ENCODE results near the gene FBXO8.
A peak's percentile ranks its signal among the peaks of the same experiment; 100 is the strongest.
"Not testable (repeated sequence)": the region's sequence is repeated elsewhere in the genome, so short reads cannot be mapped to it uniquely, and the experiment has no call there.

The FBXO8 gene, protein sequence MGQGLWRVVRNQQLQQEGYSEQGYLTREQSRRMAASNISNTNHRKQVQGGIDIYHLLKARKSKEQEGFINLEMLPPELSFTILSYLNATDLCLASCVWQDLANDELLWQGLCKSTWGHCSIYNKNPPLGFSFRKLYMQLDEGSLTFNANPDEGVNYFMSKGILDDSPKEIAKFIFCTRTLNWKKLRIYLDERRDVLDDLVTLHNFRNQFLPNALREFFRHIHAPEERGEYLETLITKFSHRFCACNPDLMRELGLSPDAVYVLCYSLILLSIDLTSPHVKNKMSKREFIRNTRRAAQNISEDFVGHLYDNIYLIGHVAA
- total RNA-seq = 10.3 to 17.0 reads per million in 2 donors

DNA sequence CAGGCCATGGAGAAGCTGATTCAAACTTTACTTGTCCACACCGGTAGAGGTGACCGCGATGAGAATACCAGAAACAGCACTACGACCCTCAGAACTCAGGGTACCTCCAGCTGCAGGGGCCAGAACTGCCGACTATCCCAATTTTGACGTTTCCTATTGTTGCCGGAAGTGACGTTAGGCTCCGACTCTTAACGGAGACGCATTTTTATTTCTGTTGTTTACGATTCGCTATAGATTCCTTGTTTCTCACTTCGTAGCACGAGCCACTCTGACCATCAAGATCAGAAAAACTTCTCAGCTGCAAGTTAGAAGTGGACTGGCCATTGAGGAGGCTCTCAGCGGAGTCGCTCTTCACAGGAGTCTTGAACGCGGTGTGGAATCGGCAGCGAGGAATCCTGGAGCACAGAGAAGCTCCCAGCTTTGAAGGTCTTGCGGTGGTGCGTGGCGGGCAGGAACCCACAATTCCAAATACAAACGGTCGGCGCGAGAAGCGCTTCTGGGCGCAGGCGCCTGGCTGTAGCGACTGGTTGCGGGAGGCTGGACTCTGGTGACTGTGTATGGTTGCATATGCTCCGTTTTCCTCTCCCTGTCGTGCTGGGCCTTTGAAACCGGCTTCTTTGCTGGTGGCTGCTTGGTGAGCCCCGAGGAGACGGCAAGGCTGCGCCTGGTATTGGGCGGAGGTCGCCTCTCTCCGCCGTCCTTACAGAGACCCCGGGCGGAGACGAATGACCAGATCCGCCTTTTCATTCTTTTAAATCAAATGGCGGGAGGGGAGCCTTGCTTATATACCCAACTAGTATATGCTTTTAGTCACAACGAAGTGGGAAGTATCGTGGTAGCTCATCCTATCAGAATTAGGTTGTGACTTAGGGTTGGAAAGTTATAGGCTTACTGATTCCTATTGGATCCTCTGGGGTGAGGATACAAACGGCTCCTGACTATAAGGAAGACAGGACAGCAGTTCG is at the start of gene FBXO8, which contains the start of gene CEP44:
TSS of gene FBXO8 (minus strand) at position 161 of the 965 bp plus-strand sequence. CDS start 20,575 bp downstream, outside the sequence.
TSS of gene CEP44 (plus strand) at position 405 of the 965 bp plus-strand sequence. CDS start 15,211 bp downstream, outside the sequence.
- DNase-seq = peak; percentile 29 to 85 (median 61)

DNA sequence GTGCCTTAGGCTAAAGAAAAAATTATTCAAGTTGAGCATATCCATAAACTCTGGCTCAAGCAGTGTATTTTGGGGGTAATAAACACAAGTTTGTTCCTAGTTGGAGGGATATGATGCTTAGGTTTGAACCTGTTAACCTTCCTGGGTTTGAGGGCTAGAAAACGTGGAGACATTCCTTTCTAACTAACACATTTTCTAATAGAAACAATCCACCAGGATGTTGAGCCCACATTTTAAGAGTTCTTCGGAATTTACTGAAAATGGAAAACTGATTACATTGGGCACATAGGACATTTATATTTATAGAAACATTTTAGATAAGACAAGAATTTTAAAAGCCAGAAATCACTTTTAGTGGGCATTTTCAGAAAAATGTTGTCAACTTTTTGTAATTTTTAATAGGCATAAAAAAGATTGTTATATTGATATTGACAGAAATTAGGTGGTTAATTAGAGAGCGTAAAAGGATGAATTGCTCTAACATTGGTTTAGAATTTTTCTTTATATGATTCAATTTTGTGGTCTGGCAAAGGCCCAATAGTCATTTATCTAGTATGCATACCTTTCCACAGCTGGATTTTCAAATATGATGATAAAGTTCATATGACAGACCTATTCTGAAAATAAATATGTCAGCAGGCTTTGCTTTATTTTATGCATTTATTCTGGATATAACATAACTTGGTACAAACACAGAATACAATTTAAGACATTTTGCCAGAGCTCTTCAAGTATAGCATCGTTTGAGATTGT is 49.5 kb upstream of the FBXO8 start:
- DNase-seq = no peak

DNA sequence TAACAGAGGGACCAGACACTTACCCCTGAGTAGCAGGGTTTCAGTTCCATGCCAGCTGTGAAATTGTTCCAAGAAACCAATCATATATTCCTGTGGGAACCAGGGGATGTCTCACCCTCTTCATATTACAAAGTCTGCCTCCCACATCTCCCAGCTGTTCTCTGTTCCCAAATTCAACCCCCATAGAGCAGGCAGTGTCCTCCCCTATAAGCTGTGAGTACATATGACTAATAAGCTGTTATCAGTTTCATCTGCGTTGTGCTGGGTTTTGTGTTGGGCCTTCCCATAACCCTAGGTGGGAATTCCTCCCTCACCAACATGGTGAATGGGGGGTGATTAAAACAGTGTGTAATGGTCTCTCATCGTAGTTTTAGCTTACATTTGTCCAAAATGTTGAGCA is 41.3 kb upstream of the FBXO8 start:
- DNase-seq = no peak

DNA sequence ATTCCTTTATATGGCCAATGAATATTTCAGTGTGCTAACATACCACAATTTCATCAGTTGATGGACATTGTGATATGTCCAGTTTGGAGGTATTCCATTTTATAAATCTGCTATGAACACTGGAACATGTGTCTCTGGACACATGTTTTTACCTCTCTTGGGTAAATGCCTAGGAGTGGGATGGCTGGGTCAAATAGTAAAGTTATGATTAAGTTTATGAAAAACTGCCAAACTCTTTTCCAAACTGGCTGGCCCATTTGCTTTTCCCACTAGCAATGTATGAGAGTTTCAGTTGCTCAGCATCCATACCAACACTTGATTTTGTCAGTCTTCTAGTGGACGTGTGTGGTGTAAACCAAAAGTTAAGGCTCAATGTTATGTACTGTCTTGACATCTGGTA is 40.8 kb upstream of the FBXO8 start:
- no peak for DNase-seq

DNA sequence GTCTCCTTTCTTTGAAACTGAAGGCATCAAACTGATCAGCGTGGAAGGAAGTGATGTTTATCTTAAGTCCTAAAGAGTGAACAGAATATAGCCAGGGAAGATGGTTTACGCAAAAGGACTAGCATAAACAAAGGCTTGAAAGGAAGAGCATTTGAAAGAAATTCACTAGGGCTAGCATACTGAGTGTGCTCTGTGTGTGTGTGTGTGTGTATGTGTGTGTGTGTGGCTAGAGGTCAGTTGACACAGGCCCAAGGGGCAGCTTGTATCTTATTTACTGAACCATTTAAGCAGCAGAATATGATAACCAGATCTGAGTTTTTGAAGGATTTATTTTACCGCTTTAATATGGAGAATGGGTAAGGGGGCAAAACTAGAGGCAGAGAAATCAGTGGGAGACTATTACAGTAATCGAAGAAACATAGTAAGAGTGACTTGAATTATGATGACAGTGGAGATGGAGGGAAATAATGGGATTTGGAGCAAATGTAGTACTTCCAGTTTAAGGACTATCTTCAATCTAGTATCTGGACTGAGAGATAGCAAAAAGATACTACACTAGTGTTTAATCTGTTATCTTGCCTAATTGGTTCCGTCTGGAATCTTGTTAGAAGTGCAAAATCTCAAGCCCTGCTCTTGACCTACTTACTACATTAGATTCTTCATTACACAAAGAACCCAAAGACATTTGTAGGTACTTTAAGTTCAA is 37.2 kb upstream of the FBXO8 start:
- DNase-seq = no peak

DNA sequence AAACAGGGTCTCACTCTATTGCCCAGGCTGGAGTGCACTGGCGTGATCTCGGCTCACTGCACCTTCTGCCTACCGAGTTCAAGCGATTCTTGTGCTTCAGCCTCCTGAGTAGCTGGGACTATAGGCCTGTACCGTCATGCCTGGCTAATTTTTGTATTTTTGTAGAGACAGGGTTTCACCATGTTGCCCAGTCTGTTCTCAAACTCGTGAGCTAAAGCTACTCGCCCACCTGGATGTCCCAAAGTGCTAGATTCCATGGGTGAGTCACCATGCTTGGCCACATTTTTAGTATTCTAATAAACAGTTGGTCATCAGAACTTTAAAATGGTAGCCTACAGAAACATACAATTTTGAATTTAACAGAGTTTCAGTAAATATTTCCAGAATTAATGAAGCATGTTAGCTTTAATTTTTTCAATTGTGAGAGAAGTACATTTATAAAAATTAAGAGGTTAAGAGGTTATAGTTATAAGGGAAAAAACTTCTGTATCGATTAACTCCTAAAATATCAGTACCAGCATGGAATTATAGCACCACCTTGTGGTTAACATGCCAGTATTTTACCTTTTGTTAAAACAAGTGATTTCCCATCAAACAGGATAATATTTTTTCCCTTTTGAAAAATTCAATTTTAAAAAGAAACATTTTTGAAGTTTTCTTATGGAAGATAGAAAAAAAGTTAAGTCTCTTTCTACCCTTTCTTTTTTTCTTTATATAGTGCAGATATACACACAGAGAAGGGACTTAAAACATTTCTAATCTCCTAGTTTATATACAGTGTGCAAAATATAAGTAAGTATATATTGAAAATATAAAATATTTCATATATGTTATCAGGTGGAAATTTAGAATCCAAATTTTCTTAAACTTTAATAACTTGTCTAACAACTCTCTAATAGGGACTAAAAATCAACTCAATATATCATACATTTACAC is 35.6 kb upstream of the FBXO8 start:
- peak in 2 of 5 experiments; percentile 2 to 37 for DNase-seq

DNA sequence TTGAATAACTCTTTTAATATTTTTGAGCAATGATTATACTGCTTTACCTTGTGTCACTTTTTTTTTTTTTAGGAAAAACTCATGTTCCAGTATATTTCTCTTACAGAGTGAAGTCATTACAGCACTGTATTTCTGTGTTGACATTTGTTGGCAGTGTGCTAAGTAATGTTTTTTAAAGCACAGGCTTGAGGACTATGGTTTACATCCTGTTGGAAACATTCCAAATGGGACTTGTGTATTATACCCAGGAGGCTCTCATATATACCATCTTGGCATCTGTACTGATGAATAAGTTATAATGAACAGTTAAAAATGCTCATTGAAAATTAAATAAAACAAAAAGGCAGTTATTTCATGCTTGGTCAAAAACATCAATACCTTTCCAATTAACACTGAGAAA is 34.1 kb upstream of the FBXO8 start:
- no peak for DNase-seq

DNA sequence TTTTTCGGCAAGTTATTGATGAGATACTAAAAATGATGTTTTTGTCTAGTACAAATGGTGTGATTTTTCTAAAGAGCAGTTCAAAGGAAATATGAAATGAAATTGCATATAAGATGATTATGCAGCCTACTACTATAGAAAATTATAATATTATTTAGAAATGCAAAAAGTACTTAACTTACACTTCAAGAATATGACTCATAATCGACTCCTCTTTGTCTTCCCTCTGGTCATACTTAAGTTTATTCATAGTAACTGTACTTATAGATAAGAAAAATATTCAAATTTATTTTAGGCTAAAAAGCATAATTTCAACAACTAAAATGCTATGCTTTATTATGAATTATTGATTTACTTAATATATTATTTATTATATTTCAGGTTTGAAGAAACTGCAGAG is 33.5 kb upstream of the FBXO8 start:
- no peak for DNase-seq

DNA sequence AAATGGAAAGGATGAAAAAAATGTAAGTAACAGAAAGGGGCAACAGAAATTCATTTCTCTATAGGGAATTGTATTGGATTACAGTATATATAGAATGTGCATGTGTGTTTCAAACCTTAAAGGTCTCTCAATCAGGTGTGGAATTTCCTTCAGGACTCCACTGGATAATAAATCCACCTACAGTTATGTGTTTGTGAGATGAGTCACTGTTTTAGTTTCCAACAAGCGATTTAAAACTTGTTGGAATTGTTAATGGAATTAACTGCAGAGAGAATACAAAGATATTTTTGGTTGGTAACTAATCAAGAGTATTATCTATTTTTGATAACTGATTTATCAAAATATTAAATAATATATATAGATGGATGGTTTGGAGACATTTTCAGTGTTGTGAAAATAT is 33.1 kb upstream of the FBXO8 start:
- no peak for DNase-seq

DNA sequence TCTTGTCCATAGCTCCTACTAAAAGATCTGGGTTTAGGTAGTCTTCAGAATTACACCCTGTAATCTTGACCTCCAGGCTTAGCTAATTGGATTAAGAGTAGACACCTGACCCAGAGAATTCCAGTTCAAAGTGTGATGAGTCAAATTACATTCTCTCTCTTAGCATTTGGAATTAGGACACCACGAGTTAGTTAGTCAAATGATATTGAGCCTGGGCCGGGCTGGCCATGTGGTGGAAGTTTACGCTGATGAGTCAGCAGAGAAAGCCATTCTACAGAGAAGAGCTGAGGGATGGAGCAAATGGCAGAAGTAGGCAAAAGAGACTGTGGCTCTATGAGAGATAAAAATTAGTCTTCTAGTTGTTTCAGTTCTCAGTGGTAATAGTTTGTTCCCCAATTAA is 31.3 kb upstream of the FBXO8 start:
- DNase-seq = no peak

DNA sequence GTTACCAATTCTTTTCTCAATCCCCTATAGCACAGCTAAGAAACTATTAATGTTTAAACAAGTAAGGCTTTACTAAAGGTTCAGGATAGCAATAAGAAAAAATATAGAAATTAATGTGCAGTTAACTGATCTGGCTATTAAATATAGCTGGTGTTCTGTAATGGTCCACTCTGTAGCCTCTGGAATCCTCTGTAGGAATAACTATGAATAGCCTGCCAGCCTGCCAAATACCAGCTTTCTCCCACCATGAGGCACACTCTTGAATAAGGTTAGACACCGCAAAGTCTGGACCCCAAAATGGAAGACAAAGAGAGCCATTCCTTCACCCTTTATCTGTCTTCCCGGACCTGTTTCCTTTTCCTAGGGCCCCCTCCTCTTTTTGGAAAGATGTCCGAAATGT is 30.8 kb upstream of the FBXO8 start:
- no peak for DNase-seq

DNA sequence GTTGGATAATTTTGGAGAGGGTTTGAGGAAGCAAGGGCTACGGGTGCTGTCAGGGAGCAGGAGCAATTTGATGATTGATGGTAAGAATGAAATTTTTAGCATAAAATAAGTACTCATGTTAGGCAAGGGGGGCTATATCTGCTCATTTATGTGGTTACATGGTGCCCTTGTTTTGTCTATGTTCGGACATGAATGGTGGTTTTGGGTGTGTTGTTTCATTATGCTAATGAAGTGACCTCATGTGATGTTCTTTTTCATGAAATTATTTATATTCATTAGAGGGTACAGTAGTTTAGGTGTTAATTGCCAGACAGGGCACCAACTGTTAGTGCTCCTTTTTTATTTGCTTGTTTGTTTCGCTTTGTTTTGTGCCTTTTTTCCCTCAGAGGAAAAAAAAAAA is 29.5 kb upstream of the FBXO8 start:
- peak in 1 of 5 experiments; percentile 4 for DNase-seq

DNA sequence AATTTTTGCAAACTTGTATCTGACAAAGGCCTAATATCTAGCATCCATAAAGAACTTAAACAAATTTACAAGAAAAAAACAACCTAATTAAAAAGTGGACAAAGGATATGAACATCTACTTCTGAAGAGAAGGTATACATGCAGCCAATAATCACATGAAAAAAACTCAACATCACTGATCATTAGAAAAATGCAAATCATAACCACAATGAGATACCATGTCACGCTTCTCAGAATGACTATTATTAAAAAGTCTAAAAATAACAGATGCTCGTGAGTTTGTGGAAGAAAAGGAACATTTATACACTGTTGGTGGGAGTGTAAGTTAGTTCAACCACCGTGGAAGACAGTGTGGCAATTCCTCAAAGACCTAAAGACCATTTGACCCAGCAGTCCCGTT is 24.2 kb upstream of the FBXO8 start:
- DNase-seq = no peak

DNA sequence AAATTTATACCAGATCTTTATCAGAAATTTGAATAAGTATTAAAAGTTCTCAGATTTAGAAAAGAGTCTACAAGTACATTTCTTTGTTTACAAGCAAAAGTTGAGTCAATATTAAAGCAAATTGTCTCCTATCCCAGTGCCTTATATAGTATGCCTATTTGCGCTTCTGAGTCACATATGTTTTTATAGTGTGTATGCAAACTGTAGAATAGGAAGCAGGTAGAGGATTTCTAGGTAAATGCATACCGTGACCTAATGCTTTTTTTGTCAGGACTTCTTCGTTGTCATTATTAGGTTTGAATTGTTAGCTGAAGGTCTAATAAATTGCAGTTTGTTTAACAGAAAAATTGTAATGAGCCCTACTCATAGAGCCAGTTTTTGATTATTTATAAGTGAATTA is 22.5 kb upstream of the FBXO8 start:
- DNase-seq = no peak

DNA sequence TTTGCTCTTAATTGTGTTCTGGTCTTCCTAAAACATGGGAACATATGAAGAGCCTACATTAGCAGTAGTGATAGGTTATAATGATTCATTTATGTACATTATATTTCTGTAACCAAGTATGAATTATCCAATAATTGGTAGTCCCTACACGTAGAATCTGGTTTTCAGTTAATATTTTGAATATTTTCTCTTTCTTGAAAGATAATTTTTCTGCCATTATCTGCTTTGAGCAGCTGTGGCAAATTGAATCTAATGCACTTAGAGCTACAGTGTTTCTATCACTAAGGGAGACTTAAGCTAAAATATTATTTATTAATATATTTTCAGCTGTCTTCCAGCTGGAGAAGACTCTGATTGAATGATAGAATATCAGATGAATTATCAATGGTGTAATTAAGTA is 21.2 kb upstream of the FBXO8 start:
- no peak for DNase-seq

DNA sequence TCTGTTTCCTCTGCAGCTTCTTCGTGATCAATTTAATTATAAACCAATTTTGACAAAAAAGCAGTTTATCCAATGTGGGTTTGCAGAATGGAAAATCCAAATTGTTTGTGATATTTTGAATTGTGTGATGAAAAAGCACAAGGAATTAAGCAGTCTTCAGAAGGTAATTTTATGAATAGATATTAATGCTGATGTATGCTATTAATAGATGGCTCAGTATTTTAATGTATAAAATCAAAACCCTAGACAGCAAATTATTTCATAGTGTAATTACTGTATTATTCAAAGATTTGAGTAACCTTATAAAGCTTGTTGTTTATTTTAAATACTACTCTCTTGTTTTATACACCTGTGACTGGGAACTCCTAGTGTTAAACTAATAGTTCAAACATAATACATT is 20.2 kb upstream of the FBXO8 start:
- DNase-seq = no peak

DNA sequence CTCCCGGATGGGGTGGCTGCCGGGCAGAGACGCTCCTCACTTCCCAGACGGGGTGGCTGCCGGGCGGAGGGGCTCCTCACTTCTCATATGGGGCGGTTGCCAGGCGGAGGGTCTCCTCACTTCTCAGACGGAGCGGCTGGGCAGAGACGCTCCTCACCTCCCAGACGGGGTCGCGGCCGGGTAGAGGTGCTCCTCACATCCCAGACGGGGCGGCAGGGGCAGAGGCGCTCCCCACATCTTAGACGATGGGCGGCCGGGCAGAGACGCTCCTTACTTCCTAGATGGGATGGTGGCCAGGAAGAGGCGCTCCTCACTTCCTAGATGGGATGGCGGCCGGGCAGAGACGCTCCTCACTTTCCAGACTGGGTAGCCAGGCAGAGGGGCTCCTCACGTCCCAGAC is 11.7 kb upstream of the FBXO8 start:
- not testable (repeated sequence) for DNase-seq

DNA sequence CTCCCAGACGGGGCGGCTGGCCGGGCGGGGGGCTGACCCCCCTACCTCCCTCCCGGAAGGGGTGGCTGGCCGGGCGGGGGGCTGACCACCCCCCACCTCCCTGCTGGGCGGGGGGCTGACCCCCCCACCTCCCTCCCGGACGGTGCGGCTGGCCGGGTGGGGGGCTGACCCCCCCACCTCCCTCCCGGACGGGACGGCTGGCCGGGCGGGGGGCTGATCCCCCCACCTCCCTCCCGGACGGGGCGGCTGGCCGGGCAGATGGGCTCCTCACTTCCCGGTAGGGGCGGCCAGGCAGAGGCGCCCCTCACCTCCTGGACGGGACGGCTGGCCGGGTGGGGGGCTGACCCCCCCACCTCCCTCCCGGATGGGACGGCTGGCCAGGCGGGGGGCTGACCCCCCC is 11.2 kb upstream of the FBXO8 start:
- not testable (repeated sequence) for DNase-seq

DNA sequence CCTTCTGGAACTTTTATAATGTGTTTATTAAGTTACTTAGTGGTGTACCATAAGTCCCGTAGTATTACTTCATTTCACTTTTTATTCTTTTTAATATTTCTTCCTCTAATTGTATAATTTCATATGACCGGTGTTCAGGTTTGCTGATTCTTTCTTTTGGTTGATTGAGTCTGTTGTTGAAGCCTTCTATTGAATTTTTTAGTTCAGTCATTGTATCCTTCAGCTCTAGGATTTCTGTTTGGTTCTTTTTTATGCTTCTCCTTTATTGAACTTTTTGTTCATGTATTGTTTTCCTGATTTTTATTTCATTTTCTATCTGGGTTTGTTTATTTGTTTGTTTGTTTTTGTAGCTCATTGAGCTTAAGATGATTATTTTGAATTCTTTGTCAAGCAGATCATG is 9.0 kb upstream of the FBXO8 start:
- DNase-seq = no peak

DNA sequence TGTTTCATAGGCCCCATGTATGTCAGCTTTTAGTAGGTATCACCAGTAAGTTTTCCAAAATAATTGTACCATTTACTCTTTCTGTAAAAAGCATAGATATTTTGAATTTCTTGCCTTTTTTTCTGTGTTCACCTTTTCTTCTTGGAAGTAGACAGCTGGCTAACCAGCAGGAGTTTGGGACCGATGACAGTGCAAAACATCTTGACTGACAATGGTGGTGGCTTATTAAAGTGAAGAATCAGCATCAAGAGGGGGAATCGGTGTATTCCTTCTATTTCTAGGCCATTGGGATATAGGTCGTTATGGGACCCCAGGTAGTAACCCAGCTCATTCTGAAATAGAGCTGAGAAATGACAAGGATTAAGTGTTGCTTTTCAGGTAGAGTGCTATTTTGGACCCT is 3.4 kb upstream of the FBXO8 start:
- DNase-seq = no peak

DNA sequence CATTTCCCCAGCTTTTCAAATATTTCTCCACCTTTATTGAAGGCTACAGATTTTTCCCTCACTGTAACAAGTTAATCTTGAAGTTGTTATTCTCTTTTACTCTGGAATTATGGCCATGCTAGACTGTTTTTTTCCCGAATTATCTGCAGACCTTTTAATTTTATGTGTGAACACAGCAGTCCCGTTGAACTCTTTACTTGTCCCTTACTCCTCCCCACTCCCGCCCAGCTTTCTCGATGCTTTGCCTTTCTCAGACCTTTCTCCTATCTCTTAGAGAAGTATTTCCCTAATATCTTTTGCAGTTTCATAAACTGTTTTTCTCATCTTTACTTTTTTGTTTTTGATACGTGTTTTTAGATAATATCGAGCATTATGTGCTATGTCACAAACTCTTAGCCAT is 1.0 kb upstream of the FBXO8 start:
- no peak for DNase-seq
